NB4 (cell line): ENCODE data around the gene FKBP5.

Experiments used
- MYC ChIP-seq: IDR thresholded peaks from 2 replicates; pipeline ENCODE4 v1.6.1; 2011; ENCODE audit warnings: low read depth, low read length
- POLR2A ChIP-seq: IDR thresholded peaks from 2 replicates; pipeline ENCODE4 v1.6.1; 2011; ENCODE audit warnings: mild to moderate bottlenecking; ENCODE audit not compliant: insufficient read length; ENCODE audit errors: extremely low read depth
- TF ChIP-seq, protein P1 (sequence below): IDR thresholded peaks from one replicate; pipeline ENCODE4 v1.5.1; 2012; ENCODE audit warnings: low read depth, low read length

DNA sequence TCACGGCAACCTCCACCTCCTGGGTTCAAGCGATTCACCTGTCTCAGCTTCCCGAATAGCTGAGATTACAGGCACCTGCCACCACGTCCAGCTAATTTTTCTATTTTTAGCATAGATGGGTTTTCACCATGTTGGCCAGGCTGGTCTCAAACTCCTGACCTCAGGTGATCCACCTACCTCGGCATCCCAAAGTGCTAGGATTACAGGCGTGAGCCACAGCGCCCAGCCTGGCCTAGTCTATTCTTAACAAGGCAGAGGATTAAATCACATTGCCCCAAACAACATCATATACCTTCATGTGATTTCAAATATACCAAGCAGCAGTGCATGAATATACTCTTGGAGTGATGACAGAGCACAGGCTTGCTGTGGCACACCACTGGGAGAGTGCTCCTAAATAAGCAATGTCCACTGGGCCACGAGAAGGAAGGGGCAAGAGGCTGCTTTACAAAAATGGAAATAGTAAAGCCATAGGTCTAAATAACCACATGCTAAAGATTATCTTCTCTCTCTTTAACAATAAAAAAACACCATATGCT, 99.4 kb downstream of the FKBP5 start:
- TF ChIP-seq, protein P1, sequence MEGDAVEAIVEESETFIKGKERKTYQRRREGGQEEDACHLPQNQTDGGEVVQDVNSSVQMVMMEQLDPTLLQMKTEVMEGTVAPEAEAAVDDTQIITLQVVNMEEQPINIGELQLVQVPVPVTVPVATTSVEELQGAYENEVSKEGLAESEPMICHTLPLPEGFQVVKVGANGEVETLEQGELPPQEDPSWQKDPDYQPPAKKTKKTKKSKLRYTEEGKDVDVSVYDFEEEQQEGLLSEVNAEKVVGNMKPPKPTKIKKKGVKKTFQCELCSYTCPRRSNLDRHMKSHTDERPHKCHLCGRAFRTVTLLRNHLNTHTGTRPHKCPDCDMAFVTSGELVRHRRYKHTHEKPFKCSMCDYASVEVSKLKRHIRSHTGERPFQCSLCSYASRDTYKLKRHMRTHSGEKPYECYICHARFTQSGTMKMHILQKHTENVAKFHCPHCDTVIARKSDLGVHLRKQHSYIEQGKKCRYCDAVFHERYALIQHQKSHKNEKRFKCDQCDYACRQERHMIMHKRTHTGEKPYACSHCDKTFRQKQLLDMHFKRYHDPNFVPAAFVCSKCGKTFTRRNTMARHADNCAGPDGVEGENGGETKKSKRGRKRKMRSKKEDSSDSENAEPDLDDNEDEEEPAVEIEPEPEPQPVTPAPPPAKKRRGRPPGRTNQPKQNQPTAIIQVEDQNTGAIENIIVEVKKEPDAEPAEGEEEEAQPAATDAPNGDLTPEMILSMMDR = no peak
- TF ChIP-seq MYC (no peak), POLR2A (no peak)
